Measurements from ENCODE around the gene CNTF.

CNTF gene

DNA sequence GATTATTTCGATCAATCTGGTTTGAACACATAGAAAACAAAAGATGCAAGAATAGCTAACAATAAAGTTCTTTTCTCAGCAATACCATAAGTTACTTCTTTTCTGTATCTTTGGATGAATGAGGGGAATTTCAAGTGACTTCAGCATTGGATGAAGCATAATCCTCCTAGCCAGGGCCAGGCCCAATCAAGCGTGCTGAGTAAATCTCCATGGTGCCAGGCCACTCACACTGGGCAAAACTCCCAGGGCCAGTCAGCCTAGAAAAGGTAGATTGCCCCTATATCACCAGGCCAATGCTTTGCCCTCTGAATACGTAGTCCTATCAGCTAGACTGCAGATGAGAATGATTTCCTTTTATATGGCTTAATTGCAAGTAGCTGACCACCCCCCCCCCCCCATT, 6.0 kb downstream of the CNTF start:
- Histone ChIP-seq H3K4me1 (ENCODE audit: insufficient read depth, low read length, severe bottlenecking) (no peaks in the 10 kb centered on the region), H3K4me3 (ENCODE audit: low read depth, low read length, poor library complexity, severe bottlenecking) (no peak overlapping the region), H3K4me2 (ENCODE audit: low read length) (no peak overlapping the region), H2AFZ (ENCODE audit: low read length) (no peak overlapping the region), H3K9ac (ENCODE audit: low read length) (no peak overlapping the region), H4K20me1 (ENCODE audit: insufficient read depth, low read length) (no peaks in the 10 kb centered on the region), H3K9me2 (ENCODE audit: low read depth, low read length) (no peaks in the 10 kb centered on the region), H3K27me3 (ENCODE audit: insufficient read depth, low read length) (no peaks in the 10 kb centered on the region), H3F3A (ENCODE audit: insufficient read depth, low read length) (no peaks in the 10 kb centered on the region), H3K79me2 (ENCODE audit: insufficient read depth, low read length) (no peaks in the 10 kb centered on the region), H3K36me3 (ENCODE audit: insufficient read depth, low read length) (peaks cover 32% of the 10 kb centered on the region), H3K9me3 (ENCODE audit: low read length) (no peaks in the 10 kb centered on the region), H3K27ac (ENCODE audit: low read depth, low read length, poor library complexity, severe bottlenecking) (no peak overlapping the region)
- TF ChIP-seq, protein P1, sequence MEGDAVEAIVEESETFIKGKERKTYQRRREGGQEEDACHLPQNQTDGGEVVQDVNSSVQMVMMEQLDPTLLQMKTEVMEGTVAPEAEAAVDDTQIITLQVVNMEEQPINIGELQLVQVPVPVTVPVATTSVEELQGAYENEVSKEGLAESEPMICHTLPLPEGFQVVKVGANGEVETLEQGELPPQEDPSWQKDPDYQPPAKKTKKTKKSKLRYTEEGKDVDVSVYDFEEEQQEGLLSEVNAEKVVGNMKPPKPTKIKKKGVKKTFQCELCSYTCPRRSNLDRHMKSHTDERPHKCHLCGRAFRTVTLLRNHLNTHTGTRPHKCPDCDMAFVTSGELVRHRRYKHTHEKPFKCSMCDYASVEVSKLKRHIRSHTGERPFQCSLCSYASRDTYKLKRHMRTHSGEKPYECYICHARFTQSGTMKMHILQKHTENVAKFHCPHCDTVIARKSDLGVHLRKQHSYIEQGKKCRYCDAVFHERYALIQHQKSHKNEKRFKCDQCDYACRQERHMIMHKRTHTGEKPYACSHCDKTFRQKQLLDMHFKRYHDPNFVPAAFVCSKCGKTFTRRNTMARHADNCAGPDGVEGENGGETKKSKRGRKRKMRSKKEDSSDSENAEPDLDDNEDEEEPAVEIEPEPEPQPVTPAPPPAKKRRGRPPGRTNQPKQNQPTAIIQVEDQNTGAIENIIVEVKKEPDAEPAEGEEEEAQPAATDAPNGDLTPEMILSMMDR (IDR thresholded peaks at IDR 0.05; ENCODE audit: low read length): no peak
- no peak for TF ChIP-seq EZH2 (IDR thresholded peaks at IDR 0.05; ENCODE audit: borderline replicate concordance, low read length)

DNA sequence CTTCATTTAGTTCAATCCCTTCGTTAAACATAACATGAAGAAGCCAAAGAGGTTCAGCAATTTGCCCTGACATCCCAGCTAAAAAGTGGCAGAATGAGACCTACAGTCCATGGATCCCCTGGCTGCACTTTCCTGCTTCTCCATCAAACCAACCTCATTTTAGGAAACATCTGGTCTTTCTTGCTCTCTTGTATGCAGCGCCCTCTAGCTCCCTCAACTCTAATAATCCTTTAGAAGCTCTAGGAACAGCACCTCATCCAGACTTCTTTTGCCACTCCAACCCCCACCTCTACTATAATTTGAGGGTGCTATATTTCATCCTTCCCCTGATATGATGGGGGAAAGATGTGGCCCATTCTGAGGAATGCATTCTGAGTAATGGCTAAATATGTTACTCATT, 7.4 kb downstream of the CNTF start:
- peaks cover 18% of the 10 kb centered on the region for H3K36me3 ChIP-seq (ENCODE audit: insufficient read depth, low read length)
- H3K9me2 ChIP-seq (ENCODE audit: low read depth, low read length): no peaks in the 10 kb centered on the region
- no peak overlapping the region for H3K4me3 ChIP-seq (ENCODE audit: low read depth, low read length, poor library complexity, severe bottlenecking)
- no peak overlapping the region for H2AFZ ChIP-seq (ENCODE audit: low read length)
- H4K20me1 ChIP-seq (ENCODE audit: insufficient read depth, low read length): no peaks in the 10 kb centered on the region
- H3K9ac ChIP-seq (ENCODE audit: low read length): no peak overlapping the region
- no peaks in the 10 kb centered on the region for H3K79me2 ChIP-seq (ENCODE audit: insufficient read depth, low read length)
- no peak overlapping the region for H3K27ac ChIP-seq (ENCODE audit: low read depth, low read length, poor library complexity, severe bottlenecking)
- H3F3A ChIP-seq (ENCODE audit: insufficient read depth, low read length): no peaks in the 10 kb centered on the region
- H3K9me3 ChIP-seq (ENCODE audit: low read length): no peaks in the 10 kb centered on the region
- H3K4me1 ChIP-seq (ENCODE audit: insufficient read depth, low read length, severe bottlenecking): no peaks in the 10 kb centered on the region
- TF ChIP-seq EZH2 (IDR thresholded peaks at IDR 0.05; ENCODE audit: borderline replicate concordance, low read length): no peak
- TF ChIP-seq, protein P1 (IDR thresholded peaks at IDR 0.05; ENCODE audit: low read length): peak; percentile 77
- H3K4me2 ChIP-seq (ENCODE audit: low read length): no peak overlapping the region
- no peaks in the 10 kb centered on the region for H3K27me3 ChIP-seq (ENCODE audit: insufficient read depth, low read length)

DNA sequence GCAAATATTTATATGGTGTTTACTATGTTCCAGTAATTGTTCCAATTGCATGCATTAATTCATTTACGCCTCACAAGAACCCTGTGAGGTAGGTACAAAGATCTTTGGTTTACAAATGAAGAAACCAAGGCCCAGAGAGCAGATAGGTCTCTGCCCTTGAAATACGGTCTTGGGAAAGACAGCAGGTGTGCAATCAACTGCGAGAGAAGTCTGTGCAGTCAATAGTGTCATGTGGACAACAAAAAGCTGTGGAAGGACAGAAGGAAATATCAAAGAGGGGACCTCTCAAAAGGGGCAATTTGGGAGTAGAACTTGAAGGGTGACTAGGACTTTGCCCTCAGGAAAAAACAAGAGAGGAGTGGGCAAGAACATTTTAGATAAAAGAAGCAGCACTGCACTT, 8.9 kb downstream of the CNTF start:
- no peak overlapping the region for H2AFZ ChIP-seq (ENCODE audit: low read length)
- no peaks in the 10 kb centered on the region for H3K4me1 ChIP-seq (ENCODE audit: insufficient read depth, low read length, severe bottlenecking)
- H3K4me2 ChIP-seq (ENCODE audit: low read length): no peak overlapping the region
- H4K20me1 ChIP-seq (ENCODE audit: insufficient read depth, low read length): no peaks in the 10 kb centered on the region
- H3K9me2 ChIP-seq (ENCODE audit: low read depth, low read length): no peaks in the 10 kb centered on the region
- peaks cover 4% of the 10 kb centered on the region; the same call in 1 of the 2 replicates for H3K36me3 ChIP-seq (ENCODE audit: insufficient read depth, low read length)
- H3K79me2 ChIP-seq (ENCODE audit: insufficient read depth, low read length): no peaks in the 10 kb centered on the region
- no peak for TF ChIP-seq EZH2 (IDR thresholded peaks at IDR 0.05; ENCODE audit: borderline replicate concordance, low read length)
- TF ChIP-seq, protein P1 (IDR thresholded peaks at IDR 0.05; ENCODE audit: low read length): no peak
- no peak overlapping the region for H3K27ac ChIP-seq (ENCODE audit: low read depth, low read length, poor library complexity, severe bottlenecking)
- no peak overlapping the region for H3K9ac ChIP-seq (ENCODE audit: low read length)
- no peaks in the 10 kb centered on the region for H3K27me3 ChIP-seq (ENCODE audit: insufficient read depth, low read length)
- H3K9me3 ChIP-seq (ENCODE audit: low read length): no peaks in the 10 kb centered on the region
- H3K4me3 ChIP-seq (ENCODE audit: low read depth, low read length, poor library complexity, severe bottlenecking): no peak overlapping the region
- no peaks in the 10 kb centered on the region for H3F3A ChIP-seq (ENCODE audit: insufficient read depth, low read length)
